ENCODE measurements around the gene NANOGP8.

NANOGP8 gene

GRCh38 chr15:35111861-35112260, 26.8 kb upstream of the NANOGP8 start:
- DNase-seq (ENCODE audit: extremely low read depth, low read depth) = no peak
- no peak overlapping the region for H3K4me3 ChIP-seq (replicated peaks; ENCODE audit: low read depth, low read length)
- no peak for TF ChIP-seq CTCF (IDR thresholded peaks at IDR 0.05; ENCODE audit: low read depth, low read length, missing control alignments)

GRCh38 chr15:35108453-35108852, 23.4 kb upstream of the NANOGP8 start:
- no peak for DNase-seq (ENCODE audit: extremely low read depth, low read depth)
- no peak for TF ChIP-seq CTCF (IDR thresholded peaks at IDR 0.05; ENCODE audit: low read depth, low read length, missing control alignments)
- no peak overlapping the region for H3K4me3 ChIP-seq (replicated peaks; ENCODE audit: low read depth, low read length)

GRCh38 chr15:35107561-35107960, 22.5 kb upstream of the NANOGP8 start:
- no peak for TF ChIP-seq CTCF (IDR thresholded peaks at IDR 0.05; ENCODE audit: low read depth, low read length, missing control alignments)
- no peak overlapping the region for H3K4me3 ChIP-seq (replicated peaks; ENCODE audit: low read depth, low read length)
- no peak for DNase-seq (ENCODE audit: extremely low read depth, low read depth)

GRCh38 chr15:35107122-35107521, 22.0 kb upstream of the NANOGP8 start:
- H3K4me3 ChIP-seq (replicated peaks; ENCODE audit: low read depth, low read length) = no peak overlapping the region
- DNase-seq (ENCODE audit: extremely low read depth, low read depth) = no peak
- no peak for TF ChIP-seq CTCF (IDR thresholded peaks at IDR 0.05; ENCODE audit: low read depth, low read length, missing control alignments)

GRCh38 chr15:35104526-35105147, 19.5 kb upstream of the NANOGP8 start:
- no peak for TF ChIP-seq CTCF (IDR thresholded peaks at IDR 0.05; ENCODE audit: low read depth, low read length, missing control alignments)
- H3K4me3 ChIP-seq (replicated peaks; ENCODE audit: low read depth, low read length) = no peak overlapping the region
- DNase-seq (ENCODE audit: extremely low read depth, low read depth) = no peak

- TF ChIP-seq CTCF (IDR thresholded peaks at IDR 0.05; ENCODE audit: low read depth, low read length, missing control alignments) = no peak
- no peak for DNase-seq (ENCODE audit: extremely low read depth, low read depth)
- no peak overlapping the region for H3K4me3 ChIP-seq (replicated peaks; ENCODE audit: low read depth, low read length)
Observed at GRCh38 chr15:35102186-35102585, 17.1 kb upstream of the NANOGP8 start.

GRCh38 chr15:35101335-35101734, 16.2 kb upstream of the NANOGP8 start:
- TF ChIP-seq CTCF (IDR thresholded peaks at IDR 0.05; ENCODE audit: low read depth, low read length, missing control alignments) = no peak
- DNase-seq (ENCODE audit: extremely low read depth, low read depth) = no peak

More at GRCh38 chr15:35101335-35101734, 16.2 kb upstream of the NANOGP8 start:
- no peak overlapping the region for H3K4me3 ChIP-seq (replicated peaks; ENCODE audit: low read depth, low read length)

All from HFF-Myc (cell line).